Measurements from ENCODE around the gene RNF208.
A peak's percentile ranks its signal among the peaks of the same experiment; 100 is the strongest.

Gene RNF208

GRCh38 chr9:137213160-137214060 lies 8.6 kb downstream of the RNF208 start:
- no peak for DNase-seq (ENCODE audit: low read depth)
- TF ChIP-seq, protein P1, sequence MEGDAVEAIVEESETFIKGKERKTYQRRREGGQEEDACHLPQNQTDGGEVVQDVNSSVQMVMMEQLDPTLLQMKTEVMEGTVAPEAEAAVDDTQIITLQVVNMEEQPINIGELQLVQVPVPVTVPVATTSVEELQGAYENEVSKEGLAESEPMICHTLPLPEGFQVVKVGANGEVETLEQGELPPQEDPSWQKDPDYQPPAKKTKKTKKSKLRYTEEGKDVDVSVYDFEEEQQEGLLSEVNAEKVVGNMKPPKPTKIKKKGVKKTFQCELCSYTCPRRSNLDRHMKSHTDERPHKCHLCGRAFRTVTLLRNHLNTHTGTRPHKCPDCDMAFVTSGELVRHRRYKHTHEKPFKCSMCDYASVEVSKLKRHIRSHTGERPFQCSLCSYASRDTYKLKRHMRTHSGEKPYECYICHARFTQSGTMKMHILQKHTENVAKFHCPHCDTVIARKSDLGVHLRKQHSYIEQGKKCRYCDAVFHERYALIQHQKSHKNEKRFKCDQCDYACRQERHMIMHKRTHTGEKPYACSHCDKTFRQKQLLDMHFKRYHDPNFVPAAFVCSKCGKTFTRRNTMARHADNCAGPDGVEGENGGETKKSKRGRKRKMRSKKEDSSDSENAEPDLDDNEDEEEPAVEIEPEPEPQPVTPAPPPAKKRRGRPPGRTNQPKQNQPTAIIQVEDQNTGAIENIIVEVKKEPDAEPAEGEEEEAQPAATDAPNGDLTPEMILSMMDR (IDR thresholded peaks at IDR 0.05; ENCODE audit: insufficient read depth, low read depth, low read length, missing control alignments): no peak
- no peak overlapping the region for H3K4me3 ChIP-seq (ENCODE audit: low read depth, low read length)

- DNase-seq (ENCODE audit: low read depth): no peak
- TF ChIP-seq, protein P1 (IDR thresholded peaks at IDR 0.05; ENCODE audit: insufficient read depth, low read depth, low read length, missing control alignments): no peak
- H3K4me3 ChIP-seq (ENCODE audit: low read depth, low read length): no peak overlapping the region
Measured at GRCh38 chr9:137212520-137212919, 9.5 kb downstream of the RNF208 start.

DNA sequence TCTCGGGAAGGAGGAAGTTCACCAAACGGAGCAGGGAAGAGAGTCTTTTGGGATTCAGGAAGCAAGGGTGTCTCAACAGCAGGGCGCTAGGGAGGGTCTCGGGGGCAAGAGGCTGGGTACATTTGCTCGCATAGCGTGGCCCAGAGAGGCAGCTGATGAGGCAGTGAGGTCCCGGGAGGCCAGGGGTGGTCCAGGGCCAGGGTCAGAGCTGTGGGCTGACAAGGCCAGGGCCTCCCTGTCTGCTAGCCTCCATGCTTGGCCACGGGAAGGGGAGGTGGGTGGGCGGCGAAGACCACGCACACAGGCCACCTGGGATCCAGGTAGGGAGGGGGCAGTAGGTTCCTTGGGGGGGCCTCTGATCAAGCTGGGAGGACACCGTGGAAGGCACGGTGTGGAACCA lies 10.5 kb downstream of the RNF208 start:
- TF ChIP-seq, protein P1 (IDR thresholded peaks at IDR 0.05; ENCODE audit: insufficient read depth, low read depth, low read length, missing control alignments): no peak
- H3K4me3 ChIP-seq (ENCODE audit: low read depth, low read length): no peak overlapping the region
- no peak for DNase-seq (ENCODE audit: low read depth)

DNA sequence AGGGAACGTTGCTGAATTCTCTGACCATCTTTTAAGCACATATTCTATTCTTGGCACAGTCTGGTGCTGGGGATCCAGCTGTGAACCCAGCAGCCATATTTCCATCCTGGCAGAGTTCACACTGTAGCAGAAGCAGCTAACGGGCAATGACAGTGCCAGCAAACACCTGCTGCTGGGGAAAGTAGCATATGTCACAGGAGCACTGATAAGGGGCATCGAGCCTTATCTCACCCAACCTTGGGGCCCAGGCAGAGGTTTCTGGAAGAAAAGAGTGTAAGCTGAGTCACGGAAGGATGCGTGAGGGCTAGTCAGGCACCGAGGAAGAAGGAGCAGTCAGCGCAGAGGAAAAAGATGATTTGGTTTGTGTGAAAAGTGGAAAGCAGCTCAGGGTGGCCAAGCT lies 15.4 kb downstream of the RNF208 start:
- no peak for DNase-seq (ENCODE audit: low read depth)
- TF ChIP-seq, protein P1 (IDR thresholded peaks at IDR 0.05; ENCODE audit: insufficient read depth, low read depth, low read length, missing control alignments): no peak
- H3K4me3 ChIP-seq (ENCODE audit: low read depth, low read length): peak overlapping the region; percentile 86

DNA sequence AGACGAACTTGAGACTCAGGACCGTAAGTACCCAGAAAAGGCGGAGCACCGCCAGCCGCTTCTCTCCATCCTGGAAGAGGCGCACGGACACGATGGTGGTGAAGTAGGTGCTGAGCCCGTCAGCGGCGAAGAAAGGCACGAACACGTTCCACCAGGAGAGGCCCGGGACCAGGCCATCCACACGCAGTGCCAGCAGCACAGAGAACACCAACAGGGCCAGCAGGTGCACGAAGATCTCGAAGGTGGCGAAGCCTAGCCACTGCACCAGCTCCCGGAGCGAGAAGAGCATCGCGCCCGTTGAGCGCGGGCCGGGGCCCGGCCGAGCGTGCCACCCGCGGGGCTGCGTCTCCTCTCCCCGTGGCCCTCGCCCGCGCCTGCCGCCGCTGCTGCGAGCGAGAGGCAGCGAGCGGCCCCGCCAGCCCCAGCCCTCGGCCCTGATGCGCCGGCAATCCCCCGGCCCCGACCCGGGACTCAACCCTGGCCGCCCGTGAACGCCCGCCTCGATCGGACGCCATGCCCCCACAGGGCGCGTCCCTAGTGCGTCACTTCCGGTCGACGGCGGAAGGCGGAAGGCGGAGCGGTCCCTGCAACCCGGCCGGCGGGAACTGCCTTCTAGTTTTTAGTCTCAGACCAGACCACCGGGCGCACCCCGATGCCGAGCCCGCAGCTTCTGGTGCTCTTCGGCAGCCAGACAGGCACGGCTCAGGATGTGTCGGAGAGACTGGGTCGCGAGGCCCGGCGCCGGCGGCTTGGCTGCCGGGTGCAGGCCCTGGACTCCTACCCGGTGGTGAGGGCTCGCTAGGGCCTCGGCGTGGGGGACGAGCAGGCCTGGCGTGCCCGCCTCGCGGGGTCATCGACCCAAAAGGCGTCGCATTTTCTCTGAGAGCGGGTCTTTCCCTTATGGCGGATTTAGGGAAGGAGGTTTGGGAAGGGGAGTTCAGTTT lies 16.6 kb downstream of the RNF208 start, which contains the start of the genes NDOR1 and TMEM203:
Gene NDOR1, plus strand, starts transcription at position 575 of the 944 bp plus-strand sequence. Its CDS starts 78 bp downstream, at position 653.
Gene TMEM203, minus strand, starts transcription at position 523 of the 944 bp plus-strand sequence. Its CDS starts 234 bp downstream, at position 289.
- H3K4me3 ChIP-seq (ENCODE audit: low read depth, low read length): peak within 1 kb of the TSS; percentile 86
- TF ChIP-seq, protein P1 (IDR thresholded peaks at IDR 0.05; ENCODE audit: insufficient read depth, low read depth, low read length, missing control alignments): no peak
- DNase-seq (ENCODE audit: low read depth): peak; percentile 89

DNA sequence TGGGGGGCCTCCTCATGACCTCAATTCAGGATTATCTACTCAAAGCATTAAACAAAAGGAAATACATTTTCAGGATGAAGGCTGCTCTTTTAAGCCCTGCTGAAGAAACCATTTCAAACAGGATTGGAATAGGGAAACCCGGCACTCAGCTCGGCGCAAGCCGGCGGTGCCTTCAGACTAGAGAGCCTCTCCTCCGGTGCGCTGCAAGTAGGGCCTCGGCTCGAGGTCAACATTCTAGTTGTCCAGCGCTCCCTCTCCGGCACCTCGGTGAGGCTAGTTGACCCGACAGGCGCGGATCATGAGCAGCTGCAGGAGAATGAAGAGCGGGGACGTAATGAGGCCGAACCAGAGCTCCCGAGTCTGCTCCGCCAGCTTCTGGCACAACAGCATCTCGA lies 17.3 kb downstream of the RNF208 start:
- peak overlapping the region; percentile 86 for H3K4me3 ChIP-seq (ENCODE audit: low read depth, low read length)
- TF ChIP-seq, protein P1 (IDR thresholded peaks at IDR 0.05; ENCODE audit: insufficient read depth, low read depth, low read length, missing control alignments): no peak
- no peak for DNase-seq (ENCODE audit: low read depth)
